HCT116 (cell line): ENCODE data around the gene IGSF9B. TPM values are rescaled to one million over a fixed set of nuclear protein-coding genes. Genes with fewer than 3 reads are reported as not detected.

Experiments used
- ATAC-seq: fragments of 200-7000 bp; cut with Tn5 transposase; 2 replicates; pipeline ENCODE4 v1.9.1; 2020; ENCODE audit warnings: mild to moderate bottlenecking, moderate library complexity
- BruUV-seq: library from RNA; stranded (reverse); fragments of 400-500 nt; replicated peaks from 2 replicates; lab custom pipeline; 2021; lab: Mats Ljungman, UMichigan
- CTCF ChIA-PET: fragments of 300-600 bp; sonication (Branson Sonifier 250); formaldehyde crosslinking; loops from one replicate; lab custom pipeline; 2021; ENCODE audit warnings: antibody characterized with exemption; lab: Charles Lee
- POLR2A ChIA-PET: fragments of 300-600, 350-600 bp; sonication (Branson Sonifier 250); formaldehyde crosslinking; loops from one replicate; lab custom pipeline; 2021; ENCODE audit warnings: antibody characterized with exemption; lab: Charles Lee
- RAD21 ChIA-PET, 2 experiments: fragments of 300-600 bp; sonication (Branson Sonifier 250); formaldehyde crosslinking; loops; one replicate each; lab custom pipeline; 2023; ENCODE audit warnings: low total read pairs in 2 of 2; ENCODE audit not compliant: uncharacterized antibody in 2 of 2, unreplicated experiment in 2 of 2, low non-redundant PET in 1 of 2; lab: Charles Lee
- DNase-seq: peaks from one replicate; pipeline ENCODE4 v3.0.0-alpha.2; 2010; ENCODE audit warnings: low read depth, low spot score
- H2AFZ ChIP-seq: fragments of 200-600 bp; shearing (Covaris generic), sonication (generic); 2 replicates; pipeline ENCODE4 v1.6.1; 2017; ENCODE audit warnings: low read depth, mixed run types, mixed read lengths, antibody characterized with exemption, low read length; ENCODE audit not compliant: poor library complexity, severe bottlenecking
- H3K27ac ChIP-seq: 2 replicates; pipeline ENCODE4 v1.5.1; 2012; ENCODE audit warnings: low read depth, low read length
- H3K27me3 ChIP-seq: fragments of 200-600 bp; sonication (generic); 2 replicates; pipeline ENCODE4 v1.6.1; 2016; ENCODE audit warnings: mixed run types, low read length, mixed read lengths; ENCODE audit not compliant: insufficient read depth
- H3K36me3 ChIP-seq, 2 experiments: fragments of 200-500 bp in 1 of 2; fragments of 200-600 bp in 1 of 2; sonication (Bioruptor generic) in 1 of 2; sonication (generic) in 1 of 2; 2 replicates each; pipeline versions ENCODE4 v1.5.1 to v1.6.1; 2014 to 2016; ENCODE audit warnings: low read length in 2 of 2, inconsistent platforms in 1 of 2, mixed read lengths in 1 of 2, mixed run types in 1 of 2; ENCODE audit not compliant: insufficient read depth in 2 of 2, control insufficient read depth in 1 of 2
- H3K4me1 ChIP-seq, 2 experiments: fragments of 200-600 bp in 1 of 2; sonication (generic) in 1 of 2; 2 replicates each; pipeline versions ENCODE4 v1.5.1 to v1.6.1; 2012 to 2017; ENCODE audit warnings: low read length in 2 of 2, inconsistent platforms in 1 of 2, mild to moderate bottlenecking in 1 of 2, mixed read lengths in 1 of 2, mixed run types in 1 of 2, moderate library complexity in 1 of 2; ENCODE audit not compliant: insufficient read depth in 2 of 2, control insufficient read depth in 1 of 2
- H3K4me2 ChIP-seq: fragments of 200-600 bp; sonication (generic); 2 replicates; pipeline ENCODE4 v1.6.1; 2017; ENCODE audit warnings: mixed run types, low read length, mixed read lengths
- H3K4me3 ChIP-seq, 2 experiments: fragments of 200-600 bp in 1 of 2; sonication (generic) in 1 of 2; replicated peaks in 1 of 2; 2 replicates each; pipeline ENCODE4 v1.5.1; 2011 to 2016; ENCODE audit warnings: low read length in 2 of 2, control low read depth in 1 of 2, low read depth in 1 of 2, mild to moderate bottlenecking in 1 of 2, mixed read lengths in 1 of 2, mixed run types in 1 of 2
- H3K79me2 ChIP-seq: fragments of 200-600 bp; sonication (generic); 2 replicates; pipeline ENCODE4 v1.6.1; 2017; ENCODE audit warnings: mild to moderate bottlenecking, mixed run types, low read length, moderate library complexity, mixed read lengths; ENCODE audit not compliant: insufficient read depth
- H3K9ac ChIP-seq: fragments of 200-600 bp; sonication (generic); 2 replicates; pipeline ENCODE4 v1.6.1; 2016; ENCODE audit warnings: low read length, mixed read lengths
- H3K9me2 ChIP-seq: fragments of 200-600 bp; sonication (generic), shearing (Covaris generic); 2 replicates; pipeline ENCODE4 v1.6.1; 2017; ENCODE audit warnings: mixed run types, mild to moderate bottlenecking, moderate library complexity; ENCODE audit not compliant: insufficient read depth
- H3K9me3 ChIP-seq, 2 experiments: fragments of 200-500 bp in 1 of 2; fragments of 200-600 bp in 1 of 2; sonication (Bioruptor generic) in 1 of 2; sonication (generic) in 1 of 2; 2 replicates each; pipeline ENCODE4 v1.6.1; 2014 to 2017; ENCODE audit warnings: low read length in 2 of 2, mixed read lengths in 2 of 2, inconsistent platforms in 1 of 2, low read depth in 1 of 2, mild to moderate bottlenecking in 1 of 2, mixed run types in 1 of 2, moderate library complexity in 1 of 2; ENCODE audit not compliant: control insufficient read depth in 1 of 2, insufficient read depth in 1 of 2
- H4K20me1 ChIP-seq: fragments of 200-600 bp; sonication (generic), shearing (Covaris generic); 2 replicates; pipeline ENCODE4 v1.6.1; 2017; ENCODE audit warnings: mixed run types, mild to moderate bottlenecking, moderate library complexity; ENCODE audit not compliant: insufficient read depth
- CEBPB ChIP-seq: IDR thresholded peaks from 2 replicates; pipeline ENCODE4 v1.6.1; 2012; ENCODE audit warnings: low read depth
- CTCF ChIP-seq, 3 experiments: fragments of 200-600 bp in 1 of 3; sonication (generic) in 1 of 3; IDR thresholded peaks in 2 of 3; conservative IDR thresholded peaks in 1 of 3; 2 replicates each; pipeline ENCODE4 v1.5.1; 2012 to 2017; ENCODE audit warnings: low read depth in 2 of 3, low read length in 2 of 3, antibody characterized with exemption in 1 of 3, borderline replicate concordance in 1 of 3, control low read depth in 1 of 3, mild to moderate bottlenecking in 1 of 3, mixed read lengths in 1 of 3, mixed run types in 1 of 3, moderate library complexity in 1 of 3; ENCODE audit not compliant: insufficient read depth in 1 of 3
- ELF1 ChIP-seq: IDR thresholded peaks from 2 replicates; pipeline ENCODE4 v1.6.1; 2012; ENCODE audit warnings: low read depth, borderline replicate concordance
- FOSL1 ChIP-seq: IDR thresholded peaks from 2 replicates; pipeline ENCODE4 v1.6.1; 2012; ENCODE audit warnings: low read depth
- MAX ChIP-seq: IDR thresholded peaks from 2 replicates; pipeline ENCODE4 v1.6.1; 2012
- RAD21 ChIP-seq: IDR thresholded peaks from 2 replicates; pipeline ENCODE4 v1.6.1; 2012; ENCODE audit warnings: low read depth, mild to moderate bottlenecking
- intact Hi-C: fragments of 100-400 bp; cut with micrococcal nuclease; formaldehyde crosslinking; loops from 2 replicates; pipeline ENCODE4 v1.10.0; 2022
- total RNA-seq: library from RNA; stranded (reverse); gene quantifications from one replicate; pipeline ENCODE4 v1.2.1, GENCODE V29; 2021; ENCODE audit not compliant: unreplicated experiment
- TF ChIP-seq, protein P1 (sequence below): IDR thresholded peaks from 2 replicates; pipeline ENCODE4 v1.6.1; 2012

Gene IGSF9B
- total RNA-seq, 1 experiment from 2014 or later: 12.4 TPM

GRCh38 chr11:133990501-133990900 is 33.7 kb upstream of the IGSF9B start:
- H3K27me3 ChIP-seq: peaks cover 12% of the 10 kb centered on the region; the same call in 1 of the 2 replicates

More at GRCh38 chr11:133990501-133990900, 33.7 kb upstream of the IGSF9B start:
- H2AFZ ChIP-seq: no peak overlapping the region
- H3K4me3 ChIP-seq: no peak overlapping the region
- no peaks in the 10 kb centered on the region for H3K4me1 ChIP-seq
- POLR2A ChIA-PET: no interaction called here
- RAD21 ChIA-PET: no interaction called here
- CTCF ChIA-PET: no interaction called here
- DNase-seq (no peak), ATAC-seq (no peak)
- no peaks in the 10 kb centered on the region for H3K9me2 ChIP-seq
- no peaks in the 10 kb centered on the region for H3K9me3 ChIP-seq
- no peak overlapping the region for H3K4me2 ChIP-seq
- H4K20me1 ChIP-seq: no peaks in the 10 kb centered on the region
- H3K36me3 ChIP-seq: no peaks in the 10 kb centered on the region
- H3K9ac ChIP-seq: no peak overlapping the region
- no peak overlapping the region for H3K27ac ChIP-seq
- H3K79me2 ChIP-seq: no peaks in the 10 kb centered on the region
- intact Hi-C loops: no loop called here
- TF ChIP-seq MAX (no peak), ELF1 (no peak), FOSL1 (no peak), RAD21 (no peak), CTCF (IDR thresholded peaks at IDR 0.05 in 2 of 3, conservative IDR thresholded peaks at IDR 0.05 in 1 of 3; ENCODE audit: borderline replicate concordance in 1 of 3, insufficient read depth in 1 of 3, low read depth in 2 of 3, low read length in 2 of 3) (no peak), CEBPB (no peak)
- TF ChIP-seq, protein P1, sequence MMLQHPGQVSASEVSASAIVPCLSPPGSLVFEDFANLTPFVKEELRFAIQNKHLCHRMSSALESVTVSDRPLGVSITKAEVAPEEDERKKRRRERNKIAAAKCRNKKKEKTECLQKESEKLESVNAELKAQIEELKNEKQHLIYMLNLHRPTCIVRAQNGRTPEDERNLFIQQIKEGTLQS: no peak
- no TSS peak for BruUV-seq
